Glutamatergic neuron (in vitro differentiated cells): ENCODE results near the gene COG8. TPM values are rescaled to one million over a fixed set of nuclear protein-coding genes. Genes with fewer than 3 reads are reported as not detected.

Experiments
- DNase-seq: peaks from one replicate; pipeline ENCODE4 v3.0.0; 2022
- H3K27ac Mint-ChIP-seq: one replicate; pipeline ENCODE4 v1.8.0; 2020; ENCODE audit warnings: mild to moderate bottlenecking, mixed read lengths, inconsistent platforms; ENCODE audit not compliant: unreplicated experiment
- H3K27me3 Mint-ChIP-seq: one replicate; pipeline ENCODE4 v1.8.0; 2020; ENCODE audit warnings: mild to moderate bottlenecking, moderate library complexity, mixed read lengths, inconsistent platforms; ENCODE audit not compliant: unreplicated experiment
- H3K36me3 Mint-ChIP-seq: one replicate; pipeline ENCODE4 v1.8.0; 2020; ENCODE audit warnings: mild to moderate bottlenecking, mixed read lengths, inconsistent platforms; ENCODE audit not compliant: unreplicated experiment
- H3K4me1 Mint-ChIP-seq: one replicate; pipeline ENCODE4 v1.8.0; 2020; ENCODE audit warnings: mild to moderate bottlenecking, low read depth, mixed read lengths, inconsistent platforms; ENCODE audit not compliant: unreplicated experiment
- H3K4me3 Mint-ChIP-seq: one replicate; pipeline ENCODE4 v1.8.0; 2020; ENCODE audit warnings: mild to moderate bottlenecking, mixed read lengths, inconsistent platforms; ENCODE audit not compliant: unreplicated experiment
- H3K9me3 Mint-ChIP-seq: one replicate; pipeline ENCODE4 v1.8.0; 2020; ENCODE audit warnings: mild to moderate bottlenecking, moderate library complexity, mixed read lengths, inconsistent platforms; ENCODE audit not compliant: unreplicated experiment
- CTCF ChIP-seq: fragments of 200-600 bp; sonication (generic); IDR thresholded peaks from one replicate; pipeline ENCODE4 v1.5.0; 2021; ENCODE audit not compliant: partially characterized antibody, unreplicated experiment
- total RNA-seq: library from RNA; stranded (reverse); fragmentation: NEBNext Ultra II Directional; extraction: Animal tissue kit (Norgen Biotek cat#: 25700); gene quantifications from one replicate; pipeline ENCODE4 v1.2.1, GENCODE V29; 2021; ENCODE audit not compliant: unreplicated experiment

The COG8 gene
- total RNA-seq, 1 donor from 2014 or later = 51.2 TPM

- no peak for DNase-seq
- H3K4me1 Mint-ChIP-seq = peaks cover 8% of the 10 kb centered on the region
- peaks cover 8% of the 10 kb centered on the region for H3K27me3 Mint-ChIP-seq
- H3K27ac Mint-ChIP-seq = no peak overlapping the region
- no peak overlapping the region for H3K4me3 Mint-ChIP-seq
- peaks cover 6% of the 10 kb centered on the region for H3K9me3 Mint-ChIP-seq
- TF ChIP-seq CTCF = no peak
- peaks cover 10% of the 10 kb centered on the region for H3K36me3 Mint-ChIP-seq
Observed at GRCh38 chr16:69324013-69324531, 15.3 kb downstream of the COG8 start.

- H3K27me3 Mint-ChIP-seq = peaks cover 4% of the 10 kb centered on the region
- H3K4me1 Mint-ChIP-seq = peaks cover 3% of the 10 kb centered on the region
- H3K36me3 Mint-ChIP-seq = peaks cover 10% of the 10 kb centered on the region
- TF ChIP-seq CTCF = no peak
- DNase-seq = no peak
- peaks cover 2% of the 10 kb centered on the region for H3K9me3 Mint-ChIP-seq
- H3K4me3 Mint-ChIP-seq = no peak overlapping the region
- no peak overlapping the region for H3K27ac Mint-ChIP-seq
Observed at GRCh38 chr16:69323415-69323814, 15.9 kb downstream of the COG8 start.

- Mint-ChIP-seq H3K27ac (no peak overlapping the region), H3K36me3 (peaks cover 10% of the 10 kb centered on the region), H3K4me3 (no peak overlapping the region), H3K27me3 (peaks cover 4% of the 10 kb centered on the region), H3K4me1 (peaks cover 2% of the 10 kb centered on the region), H3K9me3 (peaks cover 2% of the 10 kb centered on the region)
- TF ChIP-seq CTCF = no peak
- DNase-seq = no peak
Observed at GRCh38 chr16:69322343-69322742, 17.0 kb downstream of the COG8 start.

- no peak overlapping the region for H3K27ac Mint-ChIP-seq
- peaks cover 3% of the 10 kb centered on the region for H3K4me1 Mint-ChIP-seq
- TF ChIP-seq CTCF = no peak
- no peak overlapping the region for H3K4me3 Mint-ChIP-seq
- H3K9me3 Mint-ChIP-seq = peaks cover 4% of the 10 kb centered on the region
- no peak for DNase-seq
- peaks cover 6% of the 10 kb centered on the region for H3K27me3 Mint-ChIP-seq
- H3K36me3 Mint-ChIP-seq = peaks cover 10% of the 10 kb centered on the region
Observed at GRCh38 chr16:69321080-69321479, 18.3 kb downstream of the COG8 start.

- Mint-ChIP-seq H3K36me3 (peaks cover 10% of the 10 kb centered on the region), H3K4me1 (peaks cover 7% of the 10 kb centered on the region), H3K27ac (no peak overlapping the region), H3K27me3 (peaks cover 6% of the 10 kb centered on the region), H3K4me3 (no peak overlapping the region), H3K9me3 (peaks cover 7% of the 10 kb centered on the region)
- no peak for TF ChIP-seq CTCF
- no peak for DNase-seq
Observed at GRCh38 chr16:69320740-69321073, 18.7 kb downstream of the COG8 start.
